AG09309 (cell line): ENCODE measurements around the gene BTG3.
A peak's percentile ranks its signal among the peaks of the same experiment; 100 is the strongest.

Experiments used
- DNase-seq: peaks from one replicate; pipeline ENCODE4 v3.0.0-alpha.2; 2010; ENCODE audit warnings: low read depth
- H3K4me3 ChIP-seq: 2 replicates; pipeline ENCODE4 v1.5.1; 2011; ENCODE audit warnings: mild to moderate bottlenecking, low read depth, low read length, moderate library complexity; ENCODE audit not compliant: control insufficient read depth
- TF ChIP-seq, protein P1 (sequence below): IDR thresholded peaks from 2 replicates; pipeline ENCODE4 v1.5.1; 2011; ENCODE audit warnings: mild to moderate bottlenecking, low read depth, low read length, inconsistent platforms; ENCODE audit not compliant: insufficient read depth, control insufficient read depth; ENCODE audit errors: missing control alignments

Gene BTG3

DNA sequence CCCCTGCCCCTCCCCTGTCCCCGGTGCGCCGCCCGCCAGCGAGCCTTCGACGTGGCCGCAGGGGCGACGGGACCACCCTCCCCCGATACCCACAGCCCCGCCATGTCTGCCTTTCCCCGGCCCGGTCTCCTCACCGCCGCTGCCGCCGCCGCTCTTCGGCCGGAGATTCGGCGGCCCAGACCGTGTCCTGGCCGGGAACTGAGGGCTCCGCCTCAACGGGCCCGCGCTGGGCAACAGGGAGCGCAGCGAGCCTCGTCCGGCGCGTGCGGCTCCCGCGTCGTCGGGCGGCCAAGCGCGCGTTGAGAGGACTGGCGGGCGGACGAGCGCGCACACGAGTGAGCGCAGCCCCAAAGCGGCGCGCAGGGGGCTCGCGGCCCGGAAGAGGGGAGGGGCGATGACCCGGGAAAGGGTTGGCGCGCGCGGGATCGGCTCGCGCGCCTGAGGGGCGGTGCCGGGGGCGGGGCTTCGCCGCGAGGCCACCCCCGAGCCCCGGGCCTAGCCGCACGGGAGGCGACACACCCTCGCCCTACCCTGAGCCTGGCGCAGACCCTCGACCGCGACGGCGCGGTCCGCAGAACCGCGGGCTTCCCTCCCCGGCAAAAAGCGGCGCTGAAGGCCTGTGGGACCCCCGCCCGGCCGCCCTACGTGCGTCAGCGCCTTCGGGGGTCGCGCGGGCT lies at the start of gene BTG3:
TSS of gene BTG3 (minus strand) at position 337 of the 677 bp plus-strand sequence. CDS start 3,757 bp downstream, outside the sequence.
- H3K4me3 ChIP-seq, result peak within 1 kb of the TSS; percentile 71
- TF ChIP-seq, protein P1, sequence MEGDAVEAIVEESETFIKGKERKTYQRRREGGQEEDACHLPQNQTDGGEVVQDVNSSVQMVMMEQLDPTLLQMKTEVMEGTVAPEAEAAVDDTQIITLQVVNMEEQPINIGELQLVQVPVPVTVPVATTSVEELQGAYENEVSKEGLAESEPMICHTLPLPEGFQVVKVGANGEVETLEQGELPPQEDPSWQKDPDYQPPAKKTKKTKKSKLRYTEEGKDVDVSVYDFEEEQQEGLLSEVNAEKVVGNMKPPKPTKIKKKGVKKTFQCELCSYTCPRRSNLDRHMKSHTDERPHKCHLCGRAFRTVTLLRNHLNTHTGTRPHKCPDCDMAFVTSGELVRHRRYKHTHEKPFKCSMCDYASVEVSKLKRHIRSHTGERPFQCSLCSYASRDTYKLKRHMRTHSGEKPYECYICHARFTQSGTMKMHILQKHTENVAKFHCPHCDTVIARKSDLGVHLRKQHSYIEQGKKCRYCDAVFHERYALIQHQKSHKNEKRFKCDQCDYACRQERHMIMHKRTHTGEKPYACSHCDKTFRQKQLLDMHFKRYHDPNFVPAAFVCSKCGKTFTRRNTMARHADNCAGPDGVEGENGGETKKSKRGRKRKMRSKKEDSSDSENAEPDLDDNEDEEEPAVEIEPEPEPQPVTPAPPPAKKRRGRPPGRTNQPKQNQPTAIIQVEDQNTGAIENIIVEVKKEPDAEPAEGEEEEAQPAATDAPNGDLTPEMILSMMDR, result no peak
- peak; percentile 2 for DNase-seq

GRCh38 chr21:17660862-17661261 lies 48.2 kb upstream of the BTG3 start:
- no peak for DNase-seq
- TF ChIP-seq, protein P1, result no peak
- no peak overlapping the region for H3K4me3 ChIP-seq

DNA sequence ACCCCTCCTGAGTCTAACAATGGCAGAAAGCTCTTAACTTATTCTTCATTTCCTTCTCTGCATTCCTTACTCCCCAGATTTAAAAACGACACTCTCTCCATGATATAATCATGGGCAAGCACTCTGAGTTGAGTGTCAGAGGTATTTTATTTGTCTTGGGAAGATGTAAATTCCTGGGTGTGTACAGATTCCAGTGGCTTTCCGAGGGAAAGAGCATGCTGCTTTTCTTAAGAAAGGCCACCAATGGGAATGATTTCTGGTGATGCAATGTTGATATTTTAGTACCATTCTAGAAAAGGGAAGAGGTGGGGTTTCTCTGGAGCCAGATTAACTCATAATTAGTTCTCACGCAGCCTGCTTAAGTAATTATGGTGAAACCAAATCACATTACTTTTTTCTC lies 47.8 kb upstream of the BTG3 start:
- TF ChIP-seq, protein P1, result no peak
- no peak for DNase-seq
- no peak overlapping the region for H3K4me3 ChIP-seq

DNA sequence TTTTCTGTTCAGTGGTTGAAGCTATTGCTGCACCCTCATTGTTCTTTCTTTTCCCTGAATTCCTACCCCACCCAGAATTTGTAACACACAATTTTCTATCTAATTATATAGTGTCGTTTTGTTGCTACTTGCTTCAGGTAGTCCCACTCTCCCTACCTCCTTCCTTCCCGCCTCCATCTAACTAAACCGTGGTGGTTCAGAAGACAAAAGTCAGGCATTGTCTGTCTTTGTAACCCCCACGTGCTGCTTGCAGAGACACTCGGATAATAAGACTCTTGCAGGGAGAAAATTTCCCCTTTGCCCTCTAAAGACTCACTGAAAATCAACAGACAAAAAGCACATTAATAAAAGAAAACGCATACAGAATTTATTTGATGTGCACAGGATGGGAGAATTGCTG lies 46.2 kb upstream of the BTG3 start:
- no peak overlapping the region for H3K4me3 ChIP-seq
- no peak for DNase-seq
- TF ChIP-seq, protein P1, result no peak

DNA sequence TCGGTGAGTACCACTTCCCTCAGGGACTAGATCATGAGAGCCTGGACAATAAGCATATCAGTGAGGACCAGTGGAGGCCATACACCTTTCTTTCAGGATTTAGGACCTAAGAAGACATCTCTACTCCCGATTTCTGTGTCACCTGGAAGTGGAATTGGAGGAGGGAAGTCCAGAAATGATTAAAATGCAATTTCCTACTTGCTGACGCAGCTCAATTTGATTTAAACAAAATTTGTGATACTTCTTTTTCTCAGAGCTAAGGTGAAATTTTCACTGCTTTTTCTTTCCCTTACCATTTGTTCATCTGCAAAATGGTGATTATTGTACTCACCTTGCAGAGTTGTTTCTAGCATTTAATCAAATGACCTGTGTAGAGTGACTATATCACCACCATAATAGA lies 38.8 kb upstream of the BTG3 start:
- DNase-seq, result no peak
- TF ChIP-seq, protein P1, result no peak

GRCh38 chr21:17650292-17650691 lies 37.6 kb upstream of the BTG3 start:
- H3K4me3 ChIP-seq, result no peak overlapping the region
- TF ChIP-seq, protein P1, result no peak
- no peak for DNase-seq

More for the DNA sequence above, 38.8 kb upstream of the BTG3 start:
- no peak overlapping the region for H3K4me3 ChIP-seq

DNA sequence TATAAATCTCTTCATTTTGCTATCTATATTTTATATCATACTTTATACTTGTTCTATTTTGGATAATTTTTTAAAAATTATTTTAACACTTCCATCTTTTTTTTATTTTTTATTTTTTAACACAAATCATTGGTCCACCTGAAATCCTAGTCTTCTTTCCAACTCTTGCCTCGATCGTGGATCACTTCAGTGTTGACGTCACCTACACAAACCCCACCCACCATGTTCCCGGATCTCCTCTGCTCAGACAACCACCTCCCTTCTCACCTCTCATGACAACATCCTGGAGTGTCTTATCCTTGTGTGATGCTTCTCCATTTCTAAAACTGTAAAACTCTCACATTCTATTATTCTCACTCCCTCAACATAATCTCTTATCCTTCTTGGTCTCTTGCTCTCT lies 34.1 kb upstream of the BTG3 start:
- no peak for DNase-seq
- TF ChIP-seq, protein P1, result no peak
- no peak overlapping the region for H3K4me3 ChIP-seq
